Stimulated activated naive CD8-positive, alpha-beta T cell treated with anti-CD3 and anti-CD28 coated beads, Interleukin-15, Interleukin-2, amounts not matched to agents 100 U/mL and 50 U/mL, for 24 hours (primary cell): Measurements from ENCODE around the gene INVS.
"Not testable (repeated sequence)": the region's sequence is repeated elsewhere in the genome, so short reads cannot be mapped to it uniquely, and the experiment has no call there.

Experiments
- ATAC-seq: fragments of 150-1000 bp; cut with Tn5 transposase; one replicate; pipeline ENCODE4 v1.10.0; 2021
- DNase-seq: peaks from one replicate; pipeline ENCODE4 v3.0.0; 2021

INVS gene

DNA sequence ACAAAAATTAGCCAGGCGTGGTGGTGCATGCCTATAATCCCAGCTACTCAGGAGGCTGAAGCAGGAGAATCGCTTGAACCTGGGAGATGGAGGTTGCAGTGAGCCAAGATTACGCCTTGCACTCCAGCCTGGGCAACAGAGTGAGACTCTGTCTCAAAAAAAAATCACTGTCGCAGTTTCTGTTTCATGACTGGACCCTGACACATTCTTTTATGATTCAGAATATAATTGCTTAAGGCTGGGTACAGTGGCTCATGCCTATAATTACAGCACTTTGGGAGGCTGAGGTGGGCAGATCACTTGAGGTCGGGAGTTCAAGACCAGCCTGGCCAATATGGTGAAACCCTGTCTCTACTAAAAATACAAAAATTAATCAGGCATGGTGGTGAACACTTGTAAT lies 239.7 kb downstream of the INVS start:
- not testable (repeated sequence) for DNase-seq, ATAC-seq

DNA sequence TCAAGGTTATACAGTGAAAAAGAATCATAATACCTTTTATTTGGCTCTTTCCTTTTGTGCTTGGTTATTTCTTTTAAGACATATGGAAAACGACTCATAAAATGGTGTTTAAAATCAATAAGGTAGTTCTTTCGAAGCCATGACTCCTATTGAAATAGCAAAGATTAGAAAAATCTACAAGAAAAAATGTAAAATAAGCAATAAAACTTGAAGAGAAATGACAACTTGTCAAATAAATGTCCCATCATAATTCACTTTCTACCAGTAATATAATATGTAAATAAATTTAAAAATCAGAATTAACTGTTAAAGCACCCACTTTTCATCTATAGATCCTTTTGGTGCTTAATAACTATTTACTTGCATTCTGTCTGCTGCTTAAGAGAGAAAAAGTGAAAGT lies 241.2 kb downstream of the INVS start:
- DNase-seq (no peak), ATAC-seq (no peak)

- ATAC-seq (no peak), DNase-seq (no peak)
Observed at GRCh38 chr9:100341889-100342288, 242.8 kb downstream of the INVS start.

GRCh38 chr9:100346836-100347235 lies 247.8 kb downstream of the INVS start:
- DNase-seq = no peak
- no peak for ATAC-seq

DNA sequence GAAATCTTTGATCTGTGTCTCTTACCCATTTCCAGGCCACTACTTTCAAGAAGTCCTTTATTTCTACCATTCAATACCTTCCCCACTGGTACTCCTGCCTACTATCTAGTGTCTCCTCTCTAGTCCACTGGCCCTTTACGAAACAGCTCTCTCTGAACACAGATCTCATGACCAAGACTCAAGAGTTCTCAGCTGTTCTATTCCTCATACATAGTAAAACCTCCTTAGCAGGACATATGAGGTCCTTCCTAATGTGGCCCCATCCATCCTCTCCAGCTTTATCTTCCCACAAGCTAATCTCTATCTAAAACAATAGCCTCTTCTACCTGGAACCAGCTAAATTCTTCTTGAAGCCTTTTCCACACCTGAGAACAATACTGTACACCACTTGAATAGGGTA lies 251.1 kb downstream of the INVS start:
- DNase-seq (no peak), ATAC-seq (no peak)
